Islet precursor cell (in vitro differentiated cells): ENCODE data around the gene ZNF106.

Source experiments
- DNase-seq: peaks from one replicate; pipeline ENCODE4 v3.0.0-alpha.2; 2018

The ZNF106 gene

DNA sequence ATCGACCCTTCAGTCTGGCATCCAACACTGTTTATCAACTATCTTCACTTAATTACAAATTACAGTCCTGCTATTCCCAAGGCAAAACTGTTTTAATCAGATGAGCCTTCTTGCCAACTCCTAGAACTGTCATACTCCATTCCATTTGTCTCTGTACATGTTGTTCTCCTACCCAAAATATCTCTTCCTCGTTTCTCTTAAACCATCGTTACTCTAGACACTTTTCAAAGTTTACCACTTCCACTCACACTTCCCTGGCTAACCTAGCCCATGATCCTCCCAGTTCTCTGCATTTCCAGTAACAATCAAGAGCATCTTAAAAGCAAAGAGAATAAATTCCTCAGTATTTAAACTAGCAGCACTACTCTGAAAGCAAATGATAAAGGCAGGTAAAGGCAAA lies 19.9 kb downstream of the ZNF106 start:
- DNase-seq = no peak

DNA sequence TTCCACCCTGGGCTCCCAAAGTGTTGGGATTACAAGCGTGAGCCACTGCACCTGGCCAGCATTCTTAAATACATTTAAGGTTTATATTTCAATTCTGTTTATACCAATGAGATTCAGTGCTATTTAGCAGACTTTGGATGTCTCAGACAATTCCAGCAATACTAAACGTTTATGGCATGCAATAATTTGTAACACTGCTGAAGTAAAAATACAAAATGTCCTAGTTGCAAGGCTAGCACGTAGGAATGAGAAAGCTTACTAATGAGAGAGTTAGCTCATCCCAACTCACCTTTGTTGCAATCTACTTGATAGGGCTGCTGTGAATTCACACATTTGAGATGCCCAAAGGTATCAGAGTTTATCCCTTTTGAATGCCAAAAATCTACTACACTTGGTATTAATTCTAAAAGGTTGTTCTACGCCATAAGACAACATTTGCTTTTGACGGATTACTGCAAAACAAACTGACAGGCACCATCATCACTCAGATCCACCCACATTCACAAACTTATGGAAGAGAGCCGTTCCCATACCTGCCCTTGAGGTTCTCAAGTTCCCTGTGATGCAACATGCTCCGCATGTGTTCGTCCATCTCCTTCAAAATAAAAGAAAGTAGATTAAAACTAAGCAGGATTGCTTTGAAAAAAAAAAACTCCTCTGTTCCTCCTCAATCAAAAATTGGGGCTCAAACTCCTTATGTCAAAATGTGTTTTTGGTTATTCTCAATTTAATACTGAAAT lies 25.3 kb downstream of the ZNF106 start:
- no peak for DNase-seq

DNA sequence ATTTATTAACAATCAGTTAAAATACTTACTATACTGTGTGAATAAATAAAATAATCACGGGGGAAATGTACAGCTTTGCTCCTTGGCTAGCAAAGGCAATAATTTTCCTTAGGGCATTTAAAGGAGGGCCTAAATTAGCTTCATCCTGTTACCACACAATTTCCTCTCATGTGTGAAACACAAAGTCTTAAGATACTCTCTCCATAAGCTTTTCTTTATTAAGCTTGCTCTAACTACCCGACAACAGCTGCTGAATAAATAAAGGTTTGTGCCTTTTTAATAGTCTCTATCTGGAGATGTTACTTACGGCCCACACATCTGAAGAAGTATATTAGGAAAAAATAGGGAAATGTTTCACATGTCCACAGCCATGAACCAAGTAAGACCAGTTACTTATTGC lies 29.7 kb downstream of the ZNF106 start:
- DNase-seq = no peak

DNA sequence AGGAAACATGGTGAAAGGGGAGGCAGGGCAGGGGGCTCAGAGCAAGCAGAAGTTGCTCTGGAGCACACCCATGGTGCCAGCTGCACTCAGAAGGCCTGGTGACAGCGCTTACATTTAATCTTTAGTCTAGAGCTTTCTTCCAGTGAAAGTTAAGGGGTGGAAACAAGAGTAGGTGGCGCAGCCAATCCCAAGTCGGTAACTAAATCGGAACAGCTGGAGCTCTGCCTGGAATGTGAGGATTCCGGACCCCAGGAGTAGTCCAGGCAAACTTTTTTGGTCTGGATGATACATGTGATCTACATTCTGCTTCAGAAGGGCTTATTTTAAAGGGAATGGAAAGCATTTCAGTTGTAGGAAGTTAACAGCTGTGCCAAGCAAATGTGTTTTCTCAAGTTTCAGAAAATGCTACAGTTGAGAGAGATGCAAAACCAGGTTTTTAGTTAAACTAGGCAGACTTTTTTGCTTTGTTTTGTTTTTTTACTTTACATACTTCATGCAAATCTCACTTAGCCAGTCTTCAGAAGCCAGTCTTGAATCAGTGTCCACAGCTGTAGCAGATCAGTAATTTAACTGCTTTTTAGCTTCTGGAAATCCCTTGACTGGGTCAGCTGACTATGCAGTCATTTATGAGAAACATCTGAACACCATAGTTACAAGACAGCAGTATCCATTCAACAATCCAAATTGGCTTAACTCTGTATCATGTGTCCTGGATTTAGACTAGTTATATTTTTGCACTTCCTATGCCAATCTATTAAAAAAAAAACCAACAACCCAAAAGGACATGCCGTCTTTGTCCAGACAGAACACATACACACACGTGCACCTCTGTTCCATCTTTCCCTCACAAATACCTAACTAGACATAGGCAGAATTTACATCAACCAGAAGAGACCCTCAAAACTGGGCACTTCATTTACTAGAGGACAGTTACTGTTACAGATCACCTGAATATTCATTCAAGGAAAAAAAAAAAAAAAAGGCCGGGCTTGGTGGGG lies 33.2 kb downstream of the ZNF106 start:
- peak; percentile 93 for DNase-seq

DNA sequence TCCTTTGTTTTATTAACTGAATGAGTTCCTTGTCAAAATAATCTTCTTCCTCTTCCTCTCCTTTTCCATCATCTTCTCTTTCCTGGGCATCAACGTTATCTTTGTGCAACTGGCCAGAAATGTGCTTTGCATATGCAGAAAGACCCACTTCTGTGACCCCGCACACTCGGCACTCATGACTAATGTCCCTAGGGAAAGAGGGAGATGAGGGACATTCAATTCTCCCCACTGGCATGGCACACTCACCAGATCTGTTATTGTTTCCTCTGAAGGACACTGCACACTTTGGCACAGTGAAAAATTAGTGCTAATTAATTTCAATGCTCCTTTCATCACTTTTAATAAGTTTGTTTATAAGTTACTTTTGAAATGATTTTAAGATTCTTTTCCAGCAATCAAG lies 34.0 kb downstream of the ZNF106 start:
- DNase-seq = no peak

DNA sequence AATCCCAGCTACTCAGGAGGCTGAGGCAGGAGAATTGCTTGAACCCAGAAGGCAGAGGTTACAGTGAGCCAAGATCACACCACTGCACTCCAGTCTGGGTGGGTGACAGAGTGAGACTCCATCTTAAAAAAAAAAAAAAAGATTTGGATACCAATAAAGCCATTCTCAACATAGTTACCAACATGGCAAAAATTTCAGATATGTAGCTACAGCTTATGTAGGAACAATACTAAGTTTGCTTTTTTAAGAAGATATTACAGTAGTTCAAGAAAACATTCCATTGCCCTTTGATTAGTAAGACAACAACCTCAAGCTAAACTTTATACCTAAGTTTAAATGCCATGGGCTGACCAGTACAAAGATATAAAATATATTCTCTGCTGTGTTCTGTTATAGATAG lies 34.4 kb downstream of the ZNF106 start:
- DNase-seq = no peak

DNA sequence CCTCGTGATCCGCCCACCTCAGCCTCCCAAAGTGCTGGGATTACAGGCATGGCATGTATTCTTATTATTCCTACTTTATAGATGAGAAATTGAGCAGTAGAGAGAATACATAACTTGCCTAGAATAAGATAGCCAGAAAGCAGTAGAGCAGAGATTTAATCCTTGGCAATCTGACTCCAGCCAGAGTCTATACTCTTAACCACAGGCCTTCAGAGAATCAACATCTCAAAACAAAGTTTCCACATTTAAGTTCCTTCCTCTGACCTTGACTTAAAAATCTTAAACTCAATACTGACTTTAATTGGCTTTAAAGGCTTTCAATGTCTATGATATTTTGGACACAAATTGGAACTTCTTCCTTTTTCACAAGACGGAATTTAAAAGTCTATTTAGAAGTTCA lies 37.1 kb downstream of the ZNF106 start:
- no peak for DNase-seq

DNA sequence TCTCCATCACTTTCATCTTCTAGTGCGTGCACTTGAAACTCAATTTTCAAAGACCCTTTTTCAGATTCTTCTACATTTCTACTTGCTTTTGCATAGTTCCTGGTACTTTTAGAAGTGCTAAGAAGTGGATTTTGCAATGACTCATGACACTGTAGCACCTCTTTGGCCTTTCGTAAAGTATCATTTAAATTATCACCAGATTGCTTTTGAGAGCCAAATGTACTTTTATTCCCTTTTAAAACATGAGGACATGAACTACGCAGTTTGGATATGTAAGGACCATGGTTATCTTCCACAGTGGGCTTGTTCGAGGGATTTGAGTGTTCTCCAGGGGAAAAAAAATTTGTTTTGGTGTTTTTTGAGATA lies 40.5 kb downstream of the ZNF106 start:
- no peak for DNase-seq

DNA sequence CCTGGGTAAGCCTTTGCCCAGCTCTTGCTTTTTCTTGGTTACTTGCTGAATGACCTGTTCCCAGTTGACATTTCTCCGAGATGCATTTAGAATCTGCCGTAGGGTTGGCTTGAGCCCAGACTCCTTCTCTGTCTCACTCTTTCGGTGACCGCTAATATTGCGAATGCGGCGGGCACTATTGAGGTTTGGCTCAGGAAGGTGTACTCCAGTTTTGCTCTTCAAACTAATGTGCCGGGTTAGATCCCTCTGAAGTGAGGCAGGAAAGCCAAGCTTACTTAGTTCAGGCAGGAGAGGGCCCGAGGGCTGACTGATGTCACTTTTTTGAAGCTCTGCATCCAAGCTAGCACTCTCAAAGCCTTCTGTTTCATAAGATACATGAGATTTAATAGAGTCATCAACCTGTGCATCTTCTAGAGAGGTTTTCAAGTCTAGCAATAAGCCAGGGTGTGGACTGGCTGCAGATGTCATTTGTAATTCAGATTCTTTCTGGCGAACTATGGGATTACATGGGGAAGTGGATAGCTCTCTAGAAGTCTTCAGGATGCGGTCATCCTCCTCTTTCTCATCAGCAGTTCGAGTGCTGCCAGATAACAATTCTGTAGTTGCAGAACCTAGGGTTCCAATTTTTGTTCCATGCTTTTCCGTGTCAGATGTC lies 41.0 kb downstream of the ZNF106 start:
- no peak for DNase-seq

DNA sequence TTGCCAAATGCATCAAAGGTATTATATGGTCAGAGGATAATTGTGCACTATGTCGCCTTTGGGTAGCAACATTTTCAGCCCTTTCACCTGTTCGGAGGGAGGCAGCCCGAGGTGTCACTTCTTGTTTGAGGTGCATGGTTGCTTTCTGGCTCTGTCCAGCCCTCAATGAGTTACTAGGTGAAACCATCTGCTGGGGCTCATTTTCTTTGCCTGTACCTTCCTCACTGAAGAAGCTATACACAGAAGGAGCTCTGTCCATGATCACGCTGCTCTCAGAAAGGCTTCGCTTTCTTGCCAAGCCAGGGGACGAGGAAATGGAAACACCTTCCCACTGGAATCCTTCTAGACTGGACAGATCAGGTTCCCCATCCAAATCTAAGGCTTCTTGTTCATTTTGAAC lies 42.7 kb downstream of the ZNF106 start:
- no peak for DNase-seq

DNA sequence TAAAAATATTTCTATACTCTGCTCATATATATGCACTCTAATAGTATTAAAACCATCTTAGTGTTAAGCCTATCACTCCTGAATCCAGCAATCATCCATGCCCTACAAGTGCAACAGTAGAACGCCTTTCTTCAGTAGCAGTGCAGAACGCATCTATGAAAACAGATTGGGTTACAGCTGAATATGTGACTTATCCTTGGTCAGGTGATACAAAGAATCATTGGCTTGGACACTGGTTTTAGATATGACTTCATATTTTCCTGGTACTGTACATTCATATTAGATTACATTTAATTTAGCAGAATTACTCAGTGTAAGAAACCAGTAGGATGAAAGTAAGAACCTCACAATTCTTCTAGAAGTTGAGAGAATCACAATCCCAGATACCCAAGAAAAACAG lies 43.3 kb downstream of the ZNF106 start:
- DNase-seq = no peak

DNA sequence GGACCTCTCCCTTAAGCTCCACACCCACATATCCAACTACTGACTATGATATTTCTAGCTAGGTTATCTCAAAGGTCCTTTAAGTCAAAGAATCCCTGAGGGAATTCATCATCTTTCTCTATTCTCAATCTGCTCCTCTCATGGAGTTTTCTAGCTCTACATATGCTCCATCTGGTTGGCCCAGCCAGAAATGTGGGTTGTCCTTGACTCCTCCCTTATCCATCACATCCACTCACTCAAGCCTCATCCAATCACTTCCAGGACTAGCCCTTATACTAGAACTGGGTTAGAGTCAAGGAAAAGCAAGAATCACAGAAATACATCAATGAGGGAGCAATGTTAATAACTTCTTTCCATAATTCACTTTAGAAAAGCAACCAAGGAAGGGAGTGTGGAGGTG lies 45.4 kb downstream of the ZNF106 start:
- no peak for DNase-seq

DNA sequence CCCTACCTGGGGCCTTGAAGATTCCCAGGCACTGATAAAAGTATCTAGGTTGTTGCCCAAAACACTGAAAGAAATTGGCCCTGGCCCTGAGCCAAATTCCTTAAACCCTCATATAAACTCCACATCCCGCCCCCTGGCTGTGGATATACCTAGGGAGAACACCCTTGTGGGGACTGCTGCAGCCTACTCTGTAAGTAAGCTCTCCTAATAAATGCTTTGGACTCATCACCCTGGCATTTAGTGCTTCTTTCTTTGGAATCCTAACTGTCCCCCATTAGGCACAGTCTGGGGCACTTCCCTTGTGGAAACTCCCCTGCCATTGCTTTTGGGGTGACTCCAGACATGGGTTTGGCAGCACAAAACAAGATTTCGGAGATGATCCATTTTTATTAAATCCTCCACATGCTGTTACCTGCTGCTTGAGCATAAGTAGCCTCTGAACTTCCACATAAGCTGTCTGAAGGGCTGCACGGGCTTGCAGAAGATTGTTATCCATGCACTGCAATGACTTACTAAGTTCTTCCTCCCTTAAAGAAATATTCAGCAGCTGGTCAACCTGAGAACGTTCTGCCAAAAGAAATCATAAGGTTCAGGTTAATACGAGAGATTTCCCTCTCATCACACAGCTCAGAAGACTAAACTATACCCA lies 46.4 kb downstream of the ZNF106 start:
- DNase-seq = peak; percentile 81

DNA sequence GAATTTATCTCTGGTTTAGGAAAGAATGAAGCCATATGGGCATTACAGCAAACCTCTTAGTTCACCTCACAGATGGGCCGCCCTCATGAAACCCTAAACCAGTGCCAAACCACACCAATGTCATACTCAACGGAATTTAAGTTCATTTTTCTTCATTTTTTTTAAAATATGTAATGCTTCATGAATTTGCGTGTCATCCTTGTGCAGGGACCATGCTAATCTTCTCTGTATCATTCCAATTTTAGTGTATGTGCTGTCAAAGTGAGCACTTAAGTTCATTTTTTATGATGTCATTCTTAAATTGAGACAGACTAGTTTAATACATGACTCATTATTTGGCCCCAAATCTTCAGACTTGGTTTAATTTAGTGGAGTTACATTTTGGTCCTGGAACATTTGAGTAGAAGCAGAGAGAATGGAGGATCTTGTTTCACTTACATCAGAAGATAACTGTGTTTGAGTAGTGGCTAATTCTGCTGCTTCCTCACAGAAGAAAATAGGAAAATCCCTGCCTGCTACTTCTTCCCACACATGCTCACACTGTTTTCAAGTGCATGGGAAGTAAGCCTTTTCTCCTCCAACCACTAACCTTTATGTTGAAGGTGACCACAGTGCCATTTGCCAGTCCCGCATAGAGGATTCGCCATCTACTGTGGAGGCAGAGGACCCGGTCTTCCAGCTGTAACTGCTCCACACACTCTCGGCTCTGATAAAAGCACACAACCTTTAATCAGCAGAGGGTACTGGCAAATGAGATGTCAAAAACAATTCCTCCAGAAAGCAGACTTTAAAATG lies 63.3 kb downstream of the ZNF106 start:
- DNase-seq = no peak

DNA sequence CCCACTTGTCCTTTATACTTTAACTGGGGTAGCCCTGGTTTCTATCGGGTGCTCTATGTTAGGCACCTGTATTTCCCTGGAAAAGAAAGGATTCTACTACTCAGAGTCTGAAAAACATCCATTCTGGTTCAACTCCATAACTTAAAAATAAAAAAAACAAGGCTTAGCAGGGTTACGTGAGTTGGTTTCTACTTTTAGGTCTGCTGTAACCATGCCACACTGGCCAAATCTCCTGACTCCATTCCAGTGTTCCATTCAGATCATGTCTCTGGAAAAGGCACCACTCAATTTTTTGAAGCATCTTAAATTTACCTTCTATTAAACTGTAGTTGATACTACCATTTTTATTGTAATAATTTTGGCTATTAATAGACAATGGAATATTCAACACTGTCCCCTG lies 69.6 kb downstream of the ZNF106 start:
- DNase-seq = no peak

DNA sequence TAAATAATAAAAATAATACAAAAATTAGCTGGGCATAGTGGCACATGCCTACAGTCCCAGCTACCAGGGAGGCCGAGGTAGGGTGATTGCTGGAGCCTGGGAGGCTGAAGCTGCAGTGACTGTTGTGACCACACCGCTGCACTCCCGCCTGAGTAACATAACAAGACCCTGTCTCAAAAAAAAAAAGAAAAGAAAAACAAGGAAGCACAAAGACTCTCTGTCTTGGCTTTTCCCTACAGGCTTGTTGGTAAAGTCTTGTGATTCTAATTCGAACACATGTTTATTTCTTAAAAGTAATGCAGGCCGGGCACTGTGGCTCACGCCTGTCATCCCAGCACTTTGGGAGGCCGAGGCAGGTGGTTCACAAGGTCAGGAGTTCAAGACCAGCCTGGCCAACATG lies 71.6 kb downstream of the ZNF106 start:
- no peak for DNase-seq

DNA sequence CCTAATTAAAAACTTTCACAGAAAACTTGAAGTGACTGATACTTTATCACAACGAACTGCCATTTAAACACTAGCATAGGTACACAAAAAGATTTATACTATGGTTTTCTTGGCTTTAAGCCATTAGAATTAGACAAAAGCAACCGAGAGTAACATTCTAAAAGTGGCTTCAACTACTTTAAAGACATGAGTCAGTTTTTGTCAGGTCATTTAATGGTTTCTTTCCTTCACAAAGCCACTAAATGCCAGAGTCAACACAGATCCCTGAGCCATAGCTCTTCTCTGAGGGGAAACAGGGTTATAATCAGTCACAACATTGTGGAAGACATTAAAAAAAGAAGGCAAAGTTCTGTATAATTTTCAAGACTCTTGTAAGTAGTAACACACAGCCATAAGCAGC lies 77.0 kb downstream of the ZNF106 start:
- DNase-seq = no peak

DNA sequence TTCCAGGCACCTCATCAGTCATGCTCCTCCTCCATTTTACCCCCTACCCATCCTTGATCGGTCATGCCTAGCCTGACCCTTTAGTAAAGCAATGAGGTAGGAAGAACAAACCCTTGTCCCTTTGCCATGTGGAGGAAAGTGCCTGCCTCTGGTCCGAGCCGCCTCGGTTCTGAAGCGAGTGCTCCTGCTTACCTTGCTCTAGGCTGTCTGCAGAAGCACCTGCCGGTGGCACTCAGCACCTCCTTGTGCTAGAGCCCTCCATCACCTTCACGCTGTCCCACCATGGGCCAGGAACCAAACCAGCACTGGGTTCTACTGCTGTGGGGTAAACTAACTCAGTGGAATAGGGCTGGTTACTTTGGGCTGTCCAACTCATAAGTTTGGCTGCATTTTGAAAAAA lies 79.1 kb downstream of the ZNF106 start:
- no peak for DNase-seq

DNA sequence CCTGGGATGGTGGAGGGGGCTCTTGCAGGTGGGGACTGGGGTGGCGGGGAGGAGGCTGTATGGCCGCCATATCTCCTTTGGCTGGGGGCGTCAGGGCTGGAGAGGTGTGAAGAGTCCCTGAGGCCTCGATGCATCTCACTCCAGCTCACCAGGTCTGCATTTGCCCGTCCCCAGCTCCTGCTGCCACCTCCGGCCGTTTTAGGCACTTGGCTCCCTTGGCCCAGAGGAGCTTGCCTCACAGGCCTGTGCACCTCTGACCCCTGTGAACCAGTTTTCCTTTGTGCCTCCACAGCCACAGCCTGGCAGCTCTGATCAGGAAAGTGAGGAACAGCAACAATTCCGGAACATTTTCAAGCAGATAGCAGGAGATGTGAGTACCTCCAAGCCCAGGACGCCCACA lies 81.9 kb downstream of the ZNF106 start:
- no peak for DNase-seq

DNA sequence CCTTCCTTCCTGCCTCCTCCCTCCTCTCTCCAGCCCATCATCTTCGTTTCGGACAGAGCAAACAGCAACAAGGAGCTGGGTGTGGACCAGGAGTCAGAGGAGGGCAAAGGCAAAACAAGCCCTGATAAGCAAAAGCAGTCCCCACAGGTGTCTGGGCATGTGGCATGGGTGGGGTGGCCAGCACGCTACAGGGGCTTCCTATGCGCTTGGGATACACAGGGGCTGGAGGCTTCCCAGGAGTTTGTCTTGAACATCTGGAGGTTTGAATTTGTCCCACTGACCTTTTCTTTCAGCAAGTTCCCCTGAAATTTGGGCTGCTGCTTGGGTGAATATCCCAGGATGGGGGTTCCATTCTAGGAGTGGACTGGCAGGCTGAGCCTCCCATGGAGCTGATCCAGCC lies 82.8 kb downstream of the ZNF106 start:
- no peak for DNase-seq

DNA sequence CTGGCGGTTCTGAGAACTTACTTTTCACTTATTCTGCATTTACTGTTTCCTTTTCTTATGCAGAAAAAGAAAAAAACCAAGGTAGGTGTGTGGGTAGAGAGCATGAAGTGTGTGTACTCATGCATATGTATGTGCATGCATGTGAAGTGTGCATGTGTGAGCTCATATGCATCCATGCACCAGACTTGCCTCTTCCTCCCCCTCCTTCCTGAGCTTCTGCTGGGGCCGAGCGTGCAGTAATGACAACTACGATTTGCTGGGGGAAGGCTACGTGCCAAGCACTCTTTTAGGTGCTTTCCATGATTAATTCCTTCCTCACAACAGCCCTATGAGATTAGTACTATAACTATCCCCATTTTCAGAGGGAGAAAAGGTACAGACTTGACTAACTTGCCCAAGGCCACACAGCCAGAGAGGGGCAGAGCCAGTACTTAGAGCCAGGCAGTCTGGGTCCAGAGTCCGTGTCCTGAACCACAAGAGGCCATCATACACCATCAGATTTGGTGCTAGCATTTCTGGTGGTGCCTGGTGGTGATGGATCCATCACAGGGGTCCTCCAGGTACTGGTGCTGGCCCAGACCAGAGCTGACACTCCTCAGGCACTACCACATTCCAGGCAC lies 85.0 kb downstream of the ZNF106 start:
- DNase-seq = no peak
